Astrocyte (in vitro differentiated cells and primary cell): ENCODE measurements around the gene ZNF324B.

ENCODE experiments used
- EZH2 ChIP-seq: IDR thresholded peaks from 2 replicates; pipeline ENCODE4 v1.6.1; 2012; ENCODE audit warnings: mild to moderate bottlenecking, low read length, inconsistent platforms; ENCODE audit not compliant: insufficient read depth
- TF ChIP-seq, protein P1 (sequence below): IDR thresholded peaks from 2 replicates; pipeline ENCODE4 v1.5.1; 2011; ENCODE audit warnings: low read depth, mild to moderate bottlenecking, inconsistent platforms, low read length, moderate library complexity; ENCODE audit not compliant: insufficient read depth

DNA sequence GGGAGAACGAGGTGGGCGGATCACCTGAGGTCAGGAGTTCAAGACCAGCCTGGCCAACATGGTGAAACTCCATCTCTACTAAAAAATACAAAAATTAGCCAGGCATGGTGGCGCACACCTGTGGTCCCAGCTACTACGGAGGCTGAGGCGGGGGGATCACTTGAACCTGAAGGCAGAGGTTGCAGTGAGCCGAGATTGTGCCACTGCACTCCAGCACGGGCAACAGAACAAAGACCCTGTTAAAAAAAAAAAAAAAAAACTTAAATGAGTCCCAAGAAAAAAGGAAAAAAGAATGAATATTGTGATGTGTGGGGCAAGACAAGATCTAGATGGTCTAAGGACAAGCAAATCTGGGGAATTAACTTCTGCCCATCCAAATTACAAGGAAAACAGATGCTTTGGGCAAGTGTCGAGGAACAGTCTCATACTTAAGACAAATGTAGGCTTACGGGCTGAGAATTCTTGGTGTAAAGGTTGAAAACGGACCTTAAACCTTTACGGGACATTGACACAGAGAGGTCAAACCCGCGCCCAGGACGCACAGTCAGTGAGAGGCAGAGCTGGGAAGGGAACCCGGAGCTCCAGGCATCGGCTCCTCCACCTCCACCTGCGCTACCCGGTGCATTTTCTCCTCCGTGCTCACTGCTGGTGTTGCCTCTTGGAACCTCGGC lies 14.8 kb downstream of the ZNF324B start:
- TF ChIP-seq, protein P1, sequence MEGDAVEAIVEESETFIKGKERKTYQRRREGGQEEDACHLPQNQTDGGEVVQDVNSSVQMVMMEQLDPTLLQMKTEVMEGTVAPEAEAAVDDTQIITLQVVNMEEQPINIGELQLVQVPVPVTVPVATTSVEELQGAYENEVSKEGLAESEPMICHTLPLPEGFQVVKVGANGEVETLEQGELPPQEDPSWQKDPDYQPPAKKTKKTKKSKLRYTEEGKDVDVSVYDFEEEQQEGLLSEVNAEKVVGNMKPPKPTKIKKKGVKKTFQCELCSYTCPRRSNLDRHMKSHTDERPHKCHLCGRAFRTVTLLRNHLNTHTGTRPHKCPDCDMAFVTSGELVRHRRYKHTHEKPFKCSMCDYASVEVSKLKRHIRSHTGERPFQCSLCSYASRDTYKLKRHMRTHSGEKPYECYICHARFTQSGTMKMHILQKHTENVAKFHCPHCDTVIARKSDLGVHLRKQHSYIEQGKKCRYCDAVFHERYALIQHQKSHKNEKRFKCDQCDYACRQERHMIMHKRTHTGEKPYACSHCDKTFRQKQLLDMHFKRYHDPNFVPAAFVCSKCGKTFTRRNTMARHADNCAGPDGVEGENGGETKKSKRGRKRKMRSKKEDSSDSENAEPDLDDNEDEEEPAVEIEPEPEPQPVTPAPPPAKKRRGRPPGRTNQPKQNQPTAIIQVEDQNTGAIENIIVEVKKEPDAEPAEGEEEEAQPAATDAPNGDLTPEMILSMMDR = no peak
- TF ChIP-seq EZH2 = no peak
